ENCODE data around the gene CLEC4G.

- TF ChIP-seq CTCF (conservative IDR thresholded peaks at IDR 0.05) (no peak), ZFX (IDR thresholded peaks at IDR 0.05) (no peak)
Observed at GRCh38 chr19:7738023-7738422, 6.1 kb upstream of the CLEC4G start.

Measured in C4-2B (cell line).